A673 (cell line): Measurements from ENCODE around the gene HNRNPA0. TPM values are rescaled to one million over a fixed set of nuclear protein-coding genes. Genes with fewer than 3 reads are reported as not detected.

Experiments used
- BruUV-seq: library from RNA; stranded (reverse); fragments of 400-500 nt; replicated peaks from 2 replicates; lab custom pipeline; 2021; lab: Mats Ljungman, UMichigan
- CTCF ChIA-PET: fragments of 300-600 bp; sonication (Branson Sonifier 250); formaldehyde crosslinking; loops from one replicate; lab custom pipeline; 2022; ENCODE audit warnings: antibody characterized with exemption; lab: Charles Lee
- POLR2A ChIA-PET: fragments of 300-600 bp; sonication (Branson Sonifier 250); formaldehyde crosslinking; loops from one replicate; lab custom pipeline; 2022; ENCODE audit warnings: antibody characterized with exemption; ENCODE audit not compliant: low non-redundant PET; lab: Charles Lee
- DNase-seq: peaks from one replicate; pipeline ENCODE4 v3.0.0-alpha.2; 2015; ENCODE audit warnings: low spot score
- H3K27ac ChIP-seq: fragments of 200-600 bp; sonication (generic); 2 replicates; pipeline ENCODE4 v1.5.1; 2016; ENCODE audit warnings: mixed run types, low read depth, mild to moderate bottlenecking, mixed read lengths, antibody characterized with exemption, low read length; ENCODE audit not compliant: poor library complexity, severe bottlenecking
- H3K27me3 ChIP-seq: fragments of 200-600 bp; sonication (generic); replicated peaks from 2 replicates; pipeline ENCODE4 v1.6.1; 2017; ENCODE audit warnings: mixed run types, low read depth, mild to moderate bottlenecking, mixed read lengths, antibody characterized with exemption, low read length; ENCODE audit not compliant: insufficient read depth, poor library complexity
- H3K36me3 ChIP-seq: fragments of 200-600 bp; sonication (generic); 2 replicates; pipeline ENCODE4 v1.6.1; 2016; ENCODE audit warnings: mixed run types, mild to moderate bottlenecking, mixed read lengths, antibody characterized with exemption, low read length; ENCODE audit not compliant: insufficient read depth, poor library complexity, severe bottlenecking
- H3K4me1 ChIP-seq: fragments of 200-600 bp; sonication (generic); 2 replicates; pipeline ENCODE4 v1.6.1; 2017; ENCODE audit warnings: mixed run types, mild to moderate bottlenecking, mixed read lengths, antibody characterized with exemption, low read length; ENCODE audit not compliant: insufficient read depth, poor library complexity, severe bottlenecking
- H3K4me3 ChIP-seq: fragments of 200-600 bp; sonication (generic); 2 replicates; pipeline ENCODE4 v1.5.1; 2016; ENCODE audit warnings: low read depth, mixed run types, mild to moderate bottlenecking, mixed read lengths, low read length; ENCODE audit not compliant: poor library complexity, severe bottlenecking
- H3K9me3 ChIP-seq: fragments of 200-600 bp; sonication (generic); 2 replicates; pipeline ENCODE4 v1.6.1; 2016; ENCODE audit warnings: mixed run types, low read depth, mild to moderate bottlenecking, mixed read lengths, antibody characterized with exemption, low read length; ENCODE audit not compliant: poor library complexity, severe bottlenecking
- CTCF ChIP-seq: fragments of 300-800, 200-600 bp; sonication (generic); conservative IDR thresholded peaks from 2 replicates; pipeline ENCODE4 v1.5.1; 2017; ENCODE audit warnings: low read depth, mild to moderate bottlenecking, antibody characterized with exemption, low read length, moderate library complexity, mixed read lengths
- EZH2 ChIP-seq: fragments of 200-600 bp; sonication (generic); IDR thresholded peaks from 2 replicates; pipeline ENCODE4 v1.6.1; 2017; ENCODE audit warnings: borderline replicate concordance, low read depth, mild to moderate bottlenecking, mixed read lengths, antibody characterized with exemption, low read length; ENCODE audit not compliant: poor library complexity, severe bottlenecking
- intact Hi-C: fragments of 100-400 bp; cut with micrococcal nuclease; formaldehyde crosslinking; loops from one replicate; pipeline ENCODE4 v1.10.0; 2022; ENCODE audit not compliant: unreplicated experiment
- total RNA-seq: library from RNA; stranded (reverse); gene quantifications from 2 replicates; pipeline ENCODE4 v1.2.3, GENCODE V29; 2021

The HNRNPA0 gene
- total RNA-seq, 1 experiment from 2014 or later: 56.2 TPM

GRCh38 chr5:137703565-137703964 lies 50.6 kb downstream of the HNRNPA0 start:
- TF ChIP-seq EZH2 (no peak), CTCF (no peak)
- POLR2A ChIA-PET: no interaction called here
- CTCF ChIA-PET: no interaction called here

GRCh38 chr5:137700282-137700680 lies 53.9 kb downstream of the HNRNPA0 start:
- no peaks in the 10 kb centered on the region for H3K36me3 ChIP-seq
- intact Hi-C loops: no loop called here
- H3K27ac ChIP-seq: no peak overlapping the region
- no peak for TF ChIP-seq CTCF
- H3K27me3 ChIP-seq: no peaks in the 10 kb centered on the region
- no peak for DNase-seq
- CTCF ChIA-PET: no interaction called here
- H3K4me3 ChIP-seq: no peak overlapping the region
- H3K4me1 ChIP-seq: no peaks in the 10 kb centered on the region
- no peaks in the 10 kb centered on the region for H3K9me3 ChIP-seq
- POLR2A ChIA-PET: no interaction called here
- no TSS peak for BruUV-seq

More at GRCh38 chr5:137703565-137703964, 50.6 kb downstream of the HNRNPA0 start:
- H3K36me3 ChIP-seq: no peaks in the 10 kb centered on the region
- H3K9me3 ChIP-seq: no peaks in the 10 kb centered on the region
- H3K4me1 ChIP-seq: no peaks in the 10 kb centered on the region
- no TSS peak for BruUV-seq
- H3K4me3 ChIP-seq: no peak overlapping the region
- H3K27ac ChIP-seq: no peak overlapping the region
- no peaks in the 10 kb centered on the region for H3K27me3 ChIP-seq
- DNase-seq: no peak
- intact Hi-C loops: no loop called here

DNA sequence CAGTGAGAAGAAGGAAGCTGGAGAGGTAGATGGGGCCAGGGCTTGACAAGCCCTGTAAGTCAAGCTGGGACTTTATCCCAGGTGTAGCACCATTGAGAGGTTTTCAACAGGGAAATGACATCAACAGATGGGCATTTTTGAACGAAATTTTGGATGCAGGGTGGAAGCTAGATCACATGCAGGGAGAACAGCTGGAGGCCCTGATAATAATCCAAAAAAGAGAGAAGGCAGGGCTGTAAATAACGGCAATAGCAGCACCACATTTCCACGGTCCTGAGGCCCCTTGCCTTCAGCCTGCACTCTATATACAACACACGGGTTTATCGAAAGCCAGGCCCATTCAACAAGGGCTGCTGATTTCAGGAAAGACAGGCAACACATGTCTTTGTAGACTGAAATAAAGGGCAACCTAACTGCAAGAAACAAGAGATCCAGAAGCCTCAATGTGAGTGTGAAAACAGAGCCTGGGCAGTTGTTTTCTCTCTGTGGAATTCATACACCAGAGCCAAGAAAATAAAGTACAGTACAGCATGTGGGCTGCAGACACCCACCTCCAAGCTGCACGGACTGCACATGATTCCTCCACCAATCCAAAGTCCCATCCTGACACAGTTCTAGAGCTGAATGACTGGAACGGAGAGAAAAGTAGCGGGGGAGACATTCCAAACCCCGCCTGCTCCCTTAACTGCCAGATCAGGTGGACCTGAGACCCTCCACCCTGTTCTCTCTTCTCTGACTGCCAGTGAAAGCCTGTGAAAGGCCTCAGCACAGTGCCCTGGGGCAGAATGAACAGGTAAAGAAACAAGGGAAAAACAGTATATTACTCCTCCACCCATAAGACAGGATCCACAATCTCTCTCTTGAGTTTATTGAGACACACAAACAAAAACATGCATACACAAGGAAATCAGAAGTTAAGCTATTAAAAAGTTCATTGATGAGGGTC lies 54.6 kb downstream of the HNRNPA0 start:
- ChIA-PET CTCF (no interaction called here), POLR2A (no interaction called here)
- H3K4me1 ChIP-seq: no peaks in the 10 kb centered on the region
- no peak overlapping the region for H3K27ac ChIP-seq
- H3K9me3 ChIP-seq: no peaks in the 10 kb centered on the region
- H3K36me3 ChIP-seq: no peaks in the 10 kb centered on the region
- no peak for TF ChIP-seq EZH2
- no peak for TF ChIP-seq CTCF
- no TSS peak for BruUV-seq
- no peak for DNase-seq
- intact Hi-C loops: no loop called here
- no peak overlapping the region for H3K4me3 ChIP-seq
- no peaks in the 10 kb centered on the region for H3K27me3 ChIP-seq
